KMS-11 (cell line): ENCODE results near the gene IGLL5.

Experiments
- H2AFZ ChIP-seq: fragments of 200-600 bp; sonication (generic); 2 replicates; pipeline ENCODE4 v1.6.1; 2016; ENCODE audit warnings: antibody characterized with exemption, mixed run types, low read depth
- H3K27ac ChIP-seq: fragments of 200-600 bp; sonication (generic); 2 replicates; pipeline ENCODE4 v1.6.1; 2016; ENCODE audit warnings: mild to moderate bottlenecking, mixed run types
- H3K27me3 ChIP-seq: fragments of 200-600 bp; sonication (generic); 2 replicates; pipeline ENCODE4 v1.6.1; 2017; ENCODE audit warnings: mild to moderate bottlenecking, low read depth, mixed run types, moderate library complexity; ENCODE audit not compliant: insufficient read depth
- H3K36me3 ChIP-seq: fragments of 200-600 bp; sonication (generic); 2 replicates; pipeline ENCODE4 v1.6.1; 2017; ENCODE audit warnings: mild to moderate bottlenecking, mixed run types; ENCODE audit not compliant: insufficient read depth
- H3K4me1 ChIP-seq: fragments of 200-600 bp; sonication (generic); 2 replicates; pipeline ENCODE4 v1.6.1; 2016; ENCODE audit warnings: mild to moderate bottlenecking, low read depth, mixed run types; ENCODE audit not compliant: poor library complexity, severe bottlenecking
- H3K4me2 ChIP-seq: fragments of 200-600 bp; sonication (generic); 2 replicates; pipeline ENCODE4 v1.7.0; 2016; ENCODE audit warnings: mild to moderate bottlenecking, mixed run types
- H3K4me3 ChIP-seq: fragments of 200-600 bp; sonication (generic); IDR thresholded peaks from 2 replicates; pipeline ENCODE4 v1.6.1; 2017; ENCODE audit warnings: low read depth, low read length, mixed read lengths; ENCODE audit not compliant: insufficient read depth
- H3K79me2 ChIP-seq: fragments of 200-600 bp; sonication (generic); 2 replicates; pipeline ENCODE4 v1.6.1; 2016; ENCODE audit warnings: low read depth, mixed run types; ENCODE audit not compliant: insufficient read depth
- H3K9ac ChIP-seq: fragments of 200-600 bp; sonication (generic); 2 replicates; pipeline ENCODE4 v1.6.1; 2016; ENCODE audit warnings: mild to moderate bottlenecking, mixed run types
- H4K20me1 ChIP-seq: fragments of 200-600 bp; sonication (generic); 2 replicates; pipeline ENCODE4 v1.6.1; 2016; ENCODE audit warnings: mild to moderate bottlenecking, mixed run types; ENCODE audit not compliant: insufficient read depth
- TF ChIP-seq, protein P1 (sequence below): fragments of 200-600 bp; sonication (generic); conservative IDR thresholded peaks from 2 replicates; pipeline ENCODE4 v1.6.1; 2017; ENCODE audit warnings: low read depth, mild to moderate bottlenecking, antibody characterized with exemption, low read length, moderate library complexity, mixed read lengths

Gene IGLL5

DNA sequence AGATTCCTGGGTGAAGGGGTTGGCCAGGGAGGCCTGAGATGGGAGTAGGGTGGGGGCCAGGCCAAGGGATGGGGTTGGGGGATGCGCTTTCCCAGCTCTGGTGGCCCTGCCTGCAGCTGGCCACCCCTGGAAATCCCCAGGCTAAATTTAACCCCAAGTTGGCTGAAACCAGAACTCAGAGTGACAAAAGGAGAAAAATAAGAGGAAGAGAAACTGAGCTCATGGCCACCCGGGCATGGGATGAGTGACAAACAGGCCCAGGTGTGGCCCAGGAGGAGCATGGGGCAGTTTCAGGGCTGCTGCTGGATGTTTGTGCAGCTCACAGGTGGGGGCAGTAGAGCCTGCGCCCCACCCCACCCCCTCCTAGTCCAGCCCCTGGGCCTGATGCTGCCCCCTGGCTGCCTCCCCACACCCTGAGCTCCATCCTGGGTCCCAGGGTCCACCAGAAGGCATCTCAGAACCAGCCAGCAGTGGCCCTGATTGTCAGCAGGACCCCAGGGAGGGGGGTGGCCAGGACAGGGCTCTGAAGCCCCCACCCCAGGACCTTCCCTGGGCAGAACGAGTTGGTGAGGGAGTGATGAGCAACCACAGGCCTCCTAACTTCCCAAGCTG lies 48.0 kb downstream of the IGLL5 start:
- H3K4me1 ChIP-seq = peaks cover 98% of the 10 kb centered on the region
- peak overlapping the region; percentile 28; the same call in 1 of the 2 replicates for H3K9ac ChIP-seq
- H3K27me3 ChIP-seq = no peaks in the 10 kb centered on the region
- TF ChIP-seq, protein P1, sequence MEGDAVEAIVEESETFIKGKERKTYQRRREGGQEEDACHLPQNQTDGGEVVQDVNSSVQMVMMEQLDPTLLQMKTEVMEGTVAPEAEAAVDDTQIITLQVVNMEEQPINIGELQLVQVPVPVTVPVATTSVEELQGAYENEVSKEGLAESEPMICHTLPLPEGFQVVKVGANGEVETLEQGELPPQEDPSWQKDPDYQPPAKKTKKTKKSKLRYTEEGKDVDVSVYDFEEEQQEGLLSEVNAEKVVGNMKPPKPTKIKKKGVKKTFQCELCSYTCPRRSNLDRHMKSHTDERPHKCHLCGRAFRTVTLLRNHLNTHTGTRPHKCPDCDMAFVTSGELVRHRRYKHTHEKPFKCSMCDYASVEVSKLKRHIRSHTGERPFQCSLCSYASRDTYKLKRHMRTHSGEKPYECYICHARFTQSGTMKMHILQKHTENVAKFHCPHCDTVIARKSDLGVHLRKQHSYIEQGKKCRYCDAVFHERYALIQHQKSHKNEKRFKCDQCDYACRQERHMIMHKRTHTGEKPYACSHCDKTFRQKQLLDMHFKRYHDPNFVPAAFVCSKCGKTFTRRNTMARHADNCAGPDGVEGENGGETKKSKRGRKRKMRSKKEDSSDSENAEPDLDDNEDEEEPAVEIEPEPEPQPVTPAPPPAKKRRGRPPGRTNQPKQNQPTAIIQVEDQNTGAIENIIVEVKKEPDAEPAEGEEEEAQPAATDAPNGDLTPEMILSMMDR = peak; percentile 69
- H3K36me3 ChIP-seq = no peaks in the 10 kb centered on the region
- peak overlapping the region; percentile 80 for H3K27ac ChIP-seq
- no peak overlapping the region for H3K4me3 ChIP-seq
- no peak overlapping the region for H2AFZ ChIP-seq
- H4K20me1 ChIP-seq = no peaks in the 10 kb centered on the region
- H3K4me2 ChIP-seq = peak overlapping the region; percentile 80
- H3K79me2 ChIP-seq = no peaks in the 10 kb centered on the region

DNA sequence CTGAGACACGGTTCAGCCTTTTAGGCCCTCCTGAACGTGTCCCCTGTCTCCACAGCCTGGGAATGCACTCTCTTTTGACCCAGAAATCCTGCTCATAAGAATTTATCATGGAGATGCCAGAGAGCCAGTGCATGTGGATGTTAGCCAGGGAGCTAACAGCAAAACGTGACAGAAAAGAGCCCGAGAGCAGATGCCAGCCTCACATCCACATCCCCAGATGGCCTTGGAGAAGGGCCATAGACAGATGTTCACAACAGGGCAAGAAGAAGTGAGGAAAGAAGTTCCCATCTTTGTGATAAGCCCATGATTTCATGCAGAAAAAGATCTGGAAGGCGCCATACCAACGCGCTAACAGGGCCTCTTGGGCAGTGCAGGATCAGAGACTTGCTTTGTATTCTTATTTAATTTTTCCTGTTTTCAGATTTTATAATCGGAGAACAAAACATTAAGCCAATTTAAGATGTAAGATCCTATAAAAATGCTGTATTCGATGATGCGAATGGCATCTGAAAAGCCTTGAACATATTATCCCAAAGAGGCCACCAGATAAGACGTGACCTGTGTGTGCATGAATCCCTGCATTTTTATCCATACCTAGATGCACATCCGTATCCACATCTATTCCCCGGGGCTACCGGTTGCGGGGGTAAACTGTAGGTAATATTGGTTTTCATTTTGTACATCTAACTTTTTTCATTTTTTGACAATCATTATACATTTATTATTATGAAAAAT lies 48.7 kb downstream of the IGLL5 start:
- Histone ChIP-seq H3K27me3 (no peaks in the 10 kb centered on the region), H4K20me1 (no peaks in the 10 kb centered on the region), H3K4me2 (peak overlapping the region; percentile 53), H2AFZ (no peak overlapping the region), H3K79me2 (no peaks in the 10 kb centered on the region), H3K4me3 (no peak overlapping the region), H3K36me3 (no peaks in the 10 kb centered on the region), H3K9ac (peak overlapping the region; percentile 28; the same call in 1 of the 2 replicates), H3K4me1 (peaks cover 98% of the 10 kb centered on the region), H3K27ac (peak overlapping the region; percentile 56)
- TF ChIP-seq, protein P1 = no peak

DNA sequence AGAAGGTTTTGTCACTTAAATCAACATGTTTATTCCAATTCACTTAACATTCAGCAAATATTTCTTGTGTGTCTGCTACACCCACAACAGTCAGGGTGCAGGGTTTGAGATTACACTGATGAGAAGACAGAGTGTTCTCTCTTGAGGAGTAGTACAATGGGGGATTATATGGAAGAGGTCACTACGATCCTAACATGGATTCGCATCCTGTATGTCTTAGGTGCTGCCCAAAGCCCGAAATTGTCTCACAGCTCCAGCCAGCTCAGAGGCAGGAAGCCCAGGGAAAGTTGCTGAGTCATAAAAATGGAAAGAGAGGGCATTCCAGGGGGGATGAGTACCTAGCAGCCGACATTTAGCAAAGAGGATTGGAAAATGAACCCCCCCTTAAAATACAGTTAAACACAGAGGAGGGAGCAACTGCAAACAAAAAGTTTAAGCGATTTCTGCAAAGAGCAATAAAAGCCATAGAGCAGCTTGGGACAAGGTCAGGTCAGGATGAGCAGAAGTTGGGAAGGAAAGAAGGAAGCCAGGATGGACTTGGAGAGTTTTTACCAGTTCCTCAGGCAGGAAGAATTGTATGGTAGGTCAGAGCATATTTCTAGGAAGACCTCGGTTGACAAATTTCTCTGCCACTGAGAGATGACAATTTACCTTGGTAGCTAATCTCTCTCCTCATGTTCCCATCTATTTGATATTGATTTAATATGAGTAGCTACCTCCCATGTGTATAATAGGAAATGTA lies 49.5 kb downstream of the IGLL5 start:
- peak overlapping the region; percentile 36; the same call in 1 of the 2 replicates for H3K4me2 ChIP-seq
- no peaks in the 10 kb centered on the region for H4K20me1 ChIP-seq
- H3K36me3 ChIP-seq = no peaks in the 10 kb centered on the region
- no peak overlapping the region for H3K27ac ChIP-seq
- no peak overlapping the region for H2AFZ ChIP-seq
- no peak overlapping the region for H3K4me3 ChIP-seq
- TF ChIP-seq, protein P1 = no peak
- H3K27me3 ChIP-seq = no peaks in the 10 kb centered on the region
- H3K79me2 ChIP-seq = no peaks in the 10 kb centered on the region
- H3K4me1 ChIP-seq = peaks cover 98% of the 10 kb centered on the region
- no peak overlapping the region for H3K9ac ChIP-seq

DNA sequence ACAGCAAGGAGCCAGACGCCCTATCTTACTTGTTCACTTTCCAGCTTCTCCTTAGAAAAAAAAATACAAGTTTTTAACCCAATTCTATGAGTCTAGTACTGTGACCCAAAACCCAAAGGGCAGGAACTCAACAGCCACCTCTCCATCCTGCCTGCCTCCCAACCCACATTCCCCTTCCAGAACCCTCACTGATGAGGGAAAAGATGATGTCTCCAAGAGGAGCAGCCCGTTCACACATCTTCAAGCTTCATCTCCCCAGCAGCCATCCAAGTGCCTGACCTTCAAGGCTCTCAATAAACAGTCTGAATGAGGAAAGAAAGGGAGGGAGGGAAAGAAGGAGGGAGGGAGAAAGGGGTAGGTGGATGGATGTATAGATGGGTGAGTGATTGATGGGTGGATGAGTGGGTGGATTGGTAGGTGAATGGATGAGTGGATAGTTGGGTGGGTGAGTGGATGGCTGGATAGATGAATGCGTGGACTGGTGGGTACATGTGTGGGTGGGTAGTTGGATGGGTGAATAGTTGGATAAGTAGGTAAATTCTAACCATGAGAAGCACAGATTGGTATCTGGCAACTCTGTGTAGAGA lies 50.4 kb downstream of the IGLL5 start:
- Histone ChIP-seq H2AFZ (no peak overlapping the region), H3K9ac (no peak overlapping the region), H3K27me3 (no peaks in the 10 kb centered on the region), H3K27ac (no peak overlapping the region), H3K4me3 (no peak overlapping the region), H3K4me2 (no peak overlapping the region; the same call in 1 of the 2 replicates), H3K36me3 (no peaks in the 10 kb centered on the region), H3K4me1 (peaks cover 98% of the 10 kb centered on the region), H3K79me2 (no peaks in the 10 kb centered on the region), H4K20me1 (no peaks in the 10 kb centered on the region)
- TF ChIP-seq, protein P1 = no peak
